ENCODE data around the gene CANT1. TPM values are rescaled to one million over a fixed set of nuclear protein-coding genes. Genes with fewer than 3 reads are reported as not detected.

Gene CANT1
- polyA plus RNA-seq, 1 donor = 52.1 TPM

GRCh38 chr17:79007504-79008381, 1.8 kb downstream of the CANT1 start:
- no peak for DNase-seq
- Histone ChIP-seq H3K4me3 (ENCODE audit: low read length) (no peak overlapping the region), H3K9me3 (ENCODE audit: control insufficient read depth, low read depth, low read length) (no peaks in the 10 kb centered on the region), H3K27ac (ENCODE audit: low read length) (no peak overlapping the region), H3K4me1 (ENCODE audit: control insufficient read depth, insufficient read depth, low read length) (peaks cover 33% of the 10 kb centered on the region), H3K27me3 (ENCODE audit: control insufficient read depth, insufficient read depth, low read length) (no peaks in the 10 kb centered on the region), H3K36me3 (ENCODE audit: control insufficient read depth, insufficient read depth, low read length) (peaks cover 14% of the 10 kb centered on the region)
- no CpG with 5 or more reads among the region's 21 CpGs for WGBS (ENCODE audit: insufficient coverage, low lambda C conversion rate)

DNA sequence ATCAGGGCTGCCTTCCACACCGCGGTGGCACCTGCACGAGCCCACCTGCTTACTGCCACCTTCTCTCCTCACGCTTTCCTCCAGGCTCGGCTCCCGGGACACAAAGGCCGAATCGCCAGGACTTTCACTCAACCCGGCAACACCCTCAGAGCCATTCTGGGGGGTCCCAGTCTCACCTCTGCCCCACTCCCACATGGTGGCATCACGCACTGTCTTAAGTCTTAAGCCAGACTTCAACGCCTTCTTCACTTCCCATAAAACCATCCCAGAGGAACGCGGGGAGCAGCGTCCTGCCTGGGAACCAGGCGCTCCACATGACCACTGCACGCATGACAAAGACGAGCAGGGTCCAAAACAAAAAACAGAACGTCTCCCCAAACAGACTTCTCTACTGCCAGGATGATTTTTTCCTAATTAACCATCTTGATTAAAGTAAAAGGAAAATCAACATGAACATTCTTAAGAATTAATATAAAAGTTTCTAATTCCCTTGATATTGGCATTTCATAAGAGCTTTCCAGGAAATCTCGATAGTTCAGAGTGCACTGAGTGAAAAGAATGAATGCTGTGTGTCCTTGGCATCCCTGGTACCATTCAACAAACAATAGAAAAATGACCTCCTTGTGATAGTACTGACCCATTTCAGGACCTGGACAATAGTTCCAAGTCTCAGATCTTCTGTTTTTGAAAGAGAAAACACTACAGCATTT, 2.6 kb downstream of the CANT1 start:
- Histone ChIP-seq H3K27me3 (ENCODE audit: control insufficient read depth, insufficient read depth, low read length) (no peaks in the 10 kb centered on the region), H3K4me3 (ENCODE audit: low read length) (no peak overlapping the region), H3K27ac (ENCODE audit: low read length) (no peak overlapping the region), H3K4me1 (ENCODE audit: control insufficient read depth, insufficient read depth, low read length) (peaks cover 33% of the 10 kb centered on the region), H3K36me3 (ENCODE audit: control insufficient read depth, insufficient read depth, low read length) (peaks cover 22% of the 10 kb centered on the region), H3K9me3 (ENCODE audit: control insufficient read depth, low read depth, low read length) (no peaks in the 10 kb centered on the region)
- WGBS (ENCODE audit: insufficient coverage, low lambda C conversion rate) = no CpG with 5 or more reads among the region's 19 CpGs
- no peak for DNase-seq

GRCh38 chr17:79006046-79006445, 3.5 kb downstream of the CANT1 start:
- H3K27ac ChIP-seq (ENCODE audit: low read length) = peak overlapping the region; percentile 67
- H3K4me3 ChIP-seq (ENCODE audit: low read length) = no peak overlapping the region

GRCh38 chr17:79005063-79005861, 4.3 kb downstream of the CANT1 start:
- peaks cover 32% of the 10 kb centered on the region for H3K4me1 ChIP-seq (ENCODE audit: control insufficient read depth, insufficient read depth, low read length)
- no peak overlapping the region for H3K4me3 ChIP-seq (ENCODE audit: low read length)
- peak overlapping the region; percentile 67 for H3K27ac ChIP-seq (ENCODE audit: low read length)
- peak; percentile 74 to 87 for DNase-seq
- H3K9me3 ChIP-seq (ENCODE audit: control insufficient read depth, low read depth, low read length) = no peaks in the 10 kb centered on the region
- H3K36me3 ChIP-seq (ENCODE audit: control insufficient read depth, insufficient read depth, low read length) = peaks cover 24% of the 10 kb centered on the region
- H3K27me3 ChIP-seq (ENCODE audit: control insufficient read depth, insufficient read depth, low read length) = no peaks in the 10 kb centered on the region
- WGBS (ENCODE audit: insufficient coverage, low lambda C conversion rate) = no CpG with 5 or more reads among the region's 12 CpGs

More at GRCh38 chr17:79006046-79006445, 3.5 kb downstream of the CANT1 start:
- DNase-seq = no peak
- Histone ChIP-seq H3K9me3 (ENCODE audit: control insufficient read depth, low read depth, low read length) (no peaks in the 10 kb centered on the region), H3K27me3 (ENCODE audit: control insufficient read depth, insufficient read depth, low read length) (no peaks in the 10 kb centered on the region), H3K36me3 (ENCODE audit: control insufficient read depth, insufficient read depth, low read length) (peaks cover 22% of the 10 kb centered on the region), H3K4me1 (ENCODE audit: control insufficient read depth, insufficient read depth, low read length) (peaks cover 33% of the 10 kb centered on the region)
- no CpG with 5 or more reads among the region's 8 CpGs for WGBS (ENCODE audit: insufficient coverage, low lambda C conversion rate)

DNA sequence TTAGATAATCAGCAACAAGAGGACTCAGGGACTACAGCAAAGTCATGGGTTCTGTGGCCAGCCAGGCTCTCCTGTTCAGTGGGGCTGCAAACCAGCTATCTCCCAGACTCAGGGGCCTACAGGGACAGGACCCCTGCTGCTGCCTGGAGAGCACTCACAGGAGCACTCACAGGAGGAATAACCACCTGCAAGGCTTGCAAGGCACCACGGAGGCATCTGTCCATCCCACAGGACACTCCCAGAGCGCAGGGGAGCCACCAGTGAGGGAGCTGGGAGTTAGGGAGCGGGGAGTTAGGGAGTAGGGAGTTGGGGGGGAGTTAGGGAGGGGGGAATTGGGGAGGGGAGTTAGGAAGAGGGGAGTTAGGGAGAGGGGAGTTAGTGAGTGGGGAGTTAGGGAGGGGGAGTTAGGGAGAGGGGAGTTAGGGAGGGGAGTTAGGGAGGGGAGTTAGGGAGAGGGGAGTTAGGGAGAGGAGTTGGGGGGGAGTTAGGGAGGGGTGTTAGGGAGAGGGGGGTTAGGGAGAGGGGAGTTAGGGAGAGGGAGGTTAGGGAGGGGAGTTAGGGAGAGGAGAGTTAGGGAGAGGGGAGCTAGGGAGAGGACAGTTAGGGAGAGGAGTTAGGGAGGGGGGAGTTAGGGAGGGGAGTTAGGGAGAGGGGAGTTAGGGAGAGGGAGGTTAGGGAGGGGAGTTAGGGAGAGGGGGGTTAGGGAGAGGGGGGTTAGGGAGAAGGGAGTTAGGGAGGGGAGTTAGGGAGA, 5.7 kb downstream of the CANT1 start:
- H3K36me3 ChIP-seq (ENCODE audit: control insufficient read depth, insufficient read depth, low read length) = peaks cover 32% of the 10 kb centered on the region
- DNase-seq = no peak
- H3K27me3 ChIP-seq (ENCODE audit: control insufficient read depth, insufficient read depth, low read length) = no peaks in the 10 kb centered on the region
- peaks cover 26% of the 10 kb centered on the region for H3K4me1 ChIP-seq (ENCODE audit: control insufficient read depth, insufficient read depth, low read length)
- H3K27ac ChIP-seq (ENCODE audit: low read length) = no peak overlapping the region
- no peaks in the 10 kb centered on the region for H3K9me3 ChIP-seq (ENCODE audit: control insufficient read depth, low read depth, low read length)
- H3K4me3 ChIP-seq (ENCODE audit: low read length) = no peak overlapping the region
- no CpG with 5 or more reads among the region's 3 CpGs for WGBS (ENCODE audit: insufficient coverage, low lambda C conversion rate)

GRCh38 chr17:79002796-79003593, 6.6 kb downstream of the CANT1 start:
- no peaks in the 10 kb centered on the region for H3K27me3 ChIP-seq (ENCODE audit: control insufficient read depth, insufficient read depth, low read length)
- no peak overlapping the region for H3K4me3 ChIP-seq (ENCODE audit: low read length)
- WGBS (ENCODE audit: insufficient coverage, low lambda C conversion rate) = no CpG with 5 or more reads among the region's 20 CpGs
- no peak overlapping the region for H3K27ac ChIP-seq (ENCODE audit: low read length)
- DNase-seq = no peak
- peaks cover 17% of the 10 kb centered on the region for H3K4me1 ChIP-seq (ENCODE audit: control insufficient read depth, insufficient read depth, low read length)
- no peaks in the 10 kb centered on the region for H3K9me3 ChIP-seq (ENCODE audit: control insufficient read depth, low read depth, low read length)
- H3K36me3 ChIP-seq (ENCODE audit: control insufficient read depth, insufficient read depth, low read length) = peaks cover 40% of the 10 kb centered on the region

DNA sequence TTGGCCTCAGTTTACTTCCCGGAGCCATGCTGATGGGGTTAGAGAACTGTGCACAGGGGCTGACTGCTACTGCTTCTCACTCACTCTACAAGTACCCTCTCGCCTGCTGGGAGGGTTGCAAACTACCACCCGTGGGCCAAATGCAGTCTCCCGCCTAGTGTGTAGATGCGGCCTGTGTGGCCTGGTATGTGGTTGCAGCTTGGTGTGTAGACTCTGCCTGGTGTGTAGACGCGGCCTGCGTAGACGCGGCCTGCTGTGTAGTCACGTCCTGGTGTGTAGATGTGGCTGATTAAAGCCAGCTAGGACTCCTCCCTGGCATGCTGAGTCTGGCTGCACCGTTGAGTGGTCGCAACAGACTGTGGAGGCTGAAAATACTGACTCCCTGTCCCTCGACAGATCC, 7.3 kb downstream of the CANT1 start:
- H3K27me3 ChIP-seq (ENCODE audit: control insufficient read depth, insufficient read depth, low read length) = no peaks in the 10 kb centered on the region
- H3K4me3 ChIP-seq (ENCODE audit: low read length) = no peak overlapping the region
- no peak overlapping the region for H3K27ac ChIP-seq (ENCODE audit: low read length)
- H3K4me1 ChIP-seq (ENCODE audit: control insufficient read depth, insufficient read depth, low read length) = peaks cover 16% of the 10 kb centered on the region
- no peak for DNase-seq
- H3K9me3 ChIP-seq (ENCODE audit: control insufficient read depth, low read depth, low read length) = no peaks in the 10 kb centered on the region
- peaks cover 40% of the 10 kb centered on the region for H3K36me3 ChIP-seq (ENCODE audit: control insufficient read depth, insufficient read depth, low read length)
- no CpG with 5 or more reads among the region's 14 CpGs for WGBS (ENCODE audit: insufficient coverage, low lambda C conversion rate)

DNA sequence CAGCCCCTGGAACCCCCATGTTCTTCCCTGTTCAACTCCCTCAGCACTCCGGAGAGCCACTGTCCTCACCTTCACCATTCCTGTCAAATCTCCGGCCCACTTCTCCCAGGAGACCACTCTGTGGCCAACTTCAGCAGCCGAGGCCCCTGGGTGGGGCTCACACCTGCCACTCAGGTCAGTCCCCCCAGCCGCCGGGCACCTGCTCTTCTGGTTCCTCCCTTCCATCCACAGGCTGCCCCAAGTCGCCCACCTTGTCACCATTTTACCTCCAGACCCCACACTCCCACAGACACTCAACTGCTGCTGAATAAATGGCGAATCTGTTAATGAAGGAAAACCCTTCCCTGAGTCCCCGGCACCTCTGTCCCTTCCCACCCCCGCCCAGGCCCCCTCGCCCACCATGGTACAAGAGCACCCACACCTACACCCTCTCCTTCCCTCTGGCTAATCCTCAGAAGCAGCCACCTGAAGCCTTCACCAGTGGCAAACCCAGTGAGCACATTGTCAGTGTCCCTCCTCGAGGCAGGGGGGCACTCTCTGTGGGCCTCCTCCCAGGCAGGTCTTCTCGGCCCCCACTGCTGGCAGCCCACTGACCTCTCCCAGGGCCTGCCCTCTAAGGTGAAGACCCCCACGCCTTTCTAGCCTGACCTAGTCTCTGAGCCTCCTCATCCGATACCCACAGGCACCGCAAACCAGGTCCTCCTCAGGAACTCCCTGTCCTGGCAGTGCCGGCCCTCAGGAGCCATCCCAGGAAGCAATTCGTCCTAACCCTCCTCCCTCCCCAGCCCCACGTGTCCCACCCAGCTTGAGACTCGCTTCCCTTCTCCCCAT, 8.2 kb downstream of the CANT1 start:
- Histone ChIP-seq H3K4me1 (ENCODE audit: control insufficient read depth, insufficient read depth, low read length) (peaks cover 12% of the 10 kb centered on the region), H3K27ac (ENCODE audit: low read length) (no peak overlapping the region), H3K27me3 (ENCODE audit: control insufficient read depth, insufficient read depth, low read length) (no peaks in the 10 kb centered on the region), H3K4me3 (ENCODE audit: low read length) (no peak overlapping the region), H3K9me3 (ENCODE audit: control insufficient read depth, low read depth, low read length) (no peaks in the 10 kb centered on the region), H3K36me3 (ENCODE audit: control insufficient read depth, insufficient read depth, low read length) (peaks cover 47% of the 10 kb centered on the region)
- no peak for DNase-seq
- no CpG with 5 or more reads among the region's 19 CpGs for WGBS (ENCODE audit: insufficient coverage, low lambda C conversion rate)
